ENCODE data around the gene TFE3. TPM values are rescaled to one million over a fixed set of nuclear protein-coding genes. Genes with fewer than 3 reads are reported as not detected.
A peak's percentile ranks its signal among the peaks of the same experiment; 100 is the strongest.

TFE3 gene, protein sequence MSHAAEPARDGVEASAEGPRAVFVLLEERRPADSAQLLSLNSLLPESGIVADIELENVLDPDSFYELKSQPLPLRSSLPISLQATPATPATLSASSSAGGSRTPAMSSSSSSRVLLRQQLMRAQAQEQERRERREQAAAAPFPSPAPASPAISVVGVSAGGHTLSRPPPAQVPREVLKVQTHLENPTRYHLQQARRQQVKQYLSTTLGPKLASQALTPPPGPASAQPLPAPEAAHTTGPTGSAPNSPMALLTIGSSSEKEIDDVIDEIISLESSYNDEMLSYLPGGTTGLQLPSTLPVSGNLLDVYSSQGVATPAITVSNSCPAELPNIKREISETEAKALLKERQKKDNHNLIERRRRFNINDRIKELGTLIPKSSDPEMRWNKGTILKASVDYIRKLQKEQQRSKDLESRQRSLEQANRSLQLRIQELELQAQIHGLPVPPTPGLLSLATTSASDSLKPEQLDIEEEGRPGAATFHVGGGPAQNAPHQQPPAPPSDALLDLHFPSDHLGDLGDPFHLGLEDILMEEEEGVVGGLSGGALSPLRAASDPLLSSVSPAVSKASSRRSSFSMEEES
- polyA plus RNA-seq (ENCODE audit: insufficient read length) = 22.2 TPM

DNA sequence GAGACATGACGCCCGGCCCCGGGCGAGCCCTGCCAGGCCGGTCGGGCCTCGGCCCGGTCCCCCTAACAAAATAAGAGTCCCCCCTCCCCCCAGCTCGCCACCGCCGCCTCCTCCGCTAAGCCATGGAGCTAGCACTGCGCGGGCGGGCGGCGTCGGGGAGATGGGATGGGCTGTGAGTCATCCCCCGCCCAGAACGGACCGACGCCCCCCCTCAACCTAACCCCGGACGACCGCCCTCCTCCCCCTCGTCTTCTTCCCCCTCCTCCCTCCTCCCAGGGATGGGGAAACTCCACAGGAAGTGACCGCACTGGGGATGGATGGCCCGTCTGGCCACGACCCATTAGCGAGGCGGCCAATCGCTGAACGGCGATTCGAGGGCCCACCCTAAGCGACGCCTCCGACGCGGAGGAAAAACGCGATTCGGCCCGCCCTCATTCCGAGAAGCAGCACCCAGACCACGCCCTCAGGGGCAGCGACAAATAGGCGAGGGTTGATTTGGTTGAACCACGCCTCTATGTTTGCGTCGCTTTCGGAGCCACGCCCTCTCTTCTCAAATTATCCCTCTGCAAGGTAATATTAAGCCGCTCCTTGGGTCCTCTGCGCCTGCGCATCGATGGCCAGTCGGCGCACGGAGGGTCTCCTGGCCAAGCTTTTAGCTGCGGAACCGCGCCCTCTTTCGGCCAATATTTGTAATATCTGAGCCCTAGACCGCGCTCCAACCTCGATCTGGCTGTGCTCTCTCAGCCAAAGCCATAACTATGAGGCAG lies at the start of gene TFE3:
TSS of gene TFE3 (minus strand) at position 138 of the 767 bp plus-strand sequence. CDS start at position 7, 131 bp downstream.
- peak; percentile 97 for DNase-seq

DNA sequence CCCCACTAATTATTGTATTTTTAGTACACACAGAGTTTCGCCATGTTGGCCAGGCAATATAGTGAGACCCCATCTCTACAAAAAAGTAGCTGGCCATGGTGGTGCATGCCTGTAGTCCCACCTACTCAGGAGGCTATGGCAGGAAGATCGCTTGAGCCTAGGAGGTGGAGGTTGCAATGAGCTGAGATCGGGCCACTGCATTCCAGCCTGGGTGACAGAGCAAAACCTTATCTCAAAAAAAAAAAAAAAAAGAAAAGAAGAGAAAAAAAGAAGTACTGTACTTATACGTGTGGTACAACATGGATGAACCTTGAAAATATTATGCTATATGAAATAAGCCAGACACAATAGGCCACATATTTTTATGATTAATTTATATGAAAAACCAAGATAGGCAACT lies 46.4 kb upstream of the TFE3 start:
- DNase-seq = no peak

DNA sequence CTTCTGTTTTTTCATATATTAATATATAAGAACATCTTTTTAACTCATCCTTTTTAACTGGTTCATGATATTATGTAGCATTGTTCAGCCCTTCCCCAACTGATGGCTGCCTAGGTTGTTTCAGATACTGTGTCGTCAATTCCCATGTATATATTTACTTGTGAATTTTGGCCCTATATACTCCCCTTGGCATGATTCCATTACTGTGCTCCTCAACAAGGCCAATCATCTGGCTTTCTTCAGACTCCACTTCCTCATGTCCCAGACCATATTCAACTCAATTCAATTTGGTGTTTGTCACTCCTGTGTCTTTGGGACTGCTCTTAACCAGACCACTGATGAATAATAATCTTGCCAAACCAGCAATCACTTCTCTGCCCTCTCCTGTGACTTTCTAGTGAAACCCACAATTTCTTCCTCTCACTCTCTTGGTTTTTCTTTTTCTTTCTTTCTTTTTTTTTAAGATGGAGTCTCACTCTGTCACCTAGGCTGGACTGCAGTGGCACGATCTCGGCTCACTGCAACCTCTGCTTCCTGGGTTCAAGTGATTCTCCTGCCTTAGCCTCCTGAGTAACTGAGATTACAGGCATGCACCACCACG lies 39.2 kb upstream of the TFE3 start:
- no peak for DNase-seq

DNA sequence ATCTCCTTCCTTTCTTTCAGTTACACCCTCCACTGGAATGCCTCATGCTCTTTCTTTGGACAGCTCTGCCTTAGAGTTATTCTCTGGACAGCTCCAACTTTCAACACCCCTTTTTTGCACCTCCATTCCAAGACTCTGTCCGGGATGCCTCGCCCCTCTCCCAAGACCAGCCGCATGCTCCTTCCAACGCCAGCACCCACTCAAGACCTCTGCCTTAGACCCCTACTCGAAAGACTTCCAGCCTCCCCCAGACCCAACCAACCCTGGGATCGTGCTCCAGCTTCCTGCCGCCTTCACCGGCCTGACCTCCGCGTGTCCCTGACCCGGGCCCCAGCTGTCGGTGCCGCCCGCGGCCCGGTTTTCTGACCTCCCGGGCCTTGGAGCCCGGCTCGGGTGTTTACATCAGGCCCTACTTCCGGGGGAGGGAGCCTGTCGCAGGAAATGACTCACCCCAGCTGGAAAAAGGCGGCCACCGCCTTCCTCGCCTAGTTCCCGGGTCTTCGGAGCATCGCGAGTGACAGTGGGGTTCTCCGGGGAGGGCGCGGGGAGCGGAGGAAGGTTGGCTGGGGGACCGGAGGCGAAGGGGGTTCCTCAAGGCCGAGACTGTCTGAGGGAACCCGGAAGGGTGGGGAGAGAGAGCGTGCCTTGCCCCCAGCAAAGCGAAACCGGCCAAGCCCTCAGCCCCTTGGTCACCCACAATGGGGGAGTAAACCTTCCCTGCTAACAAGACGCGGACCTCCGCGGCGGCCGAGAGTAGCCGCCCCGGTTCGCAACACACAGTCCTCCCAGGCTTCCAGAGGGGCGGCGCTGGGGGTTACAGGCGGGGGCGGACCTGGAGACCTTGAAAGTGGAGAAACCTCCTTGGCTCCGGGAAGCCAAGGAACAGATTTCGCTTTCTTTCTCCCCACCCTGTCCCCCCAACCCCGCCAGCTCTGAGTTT lies 36.6 kb upstream of the TFE3 start, which contains the start of gene WDR45:
TSS of gene WDR45 (minus strand) at position 399 of the 940 bp plus-strand sequence. CDS start 1,792 bp downstream, outside the sequence.
- peak; percentile 79 for DNase-seq

DNA sequence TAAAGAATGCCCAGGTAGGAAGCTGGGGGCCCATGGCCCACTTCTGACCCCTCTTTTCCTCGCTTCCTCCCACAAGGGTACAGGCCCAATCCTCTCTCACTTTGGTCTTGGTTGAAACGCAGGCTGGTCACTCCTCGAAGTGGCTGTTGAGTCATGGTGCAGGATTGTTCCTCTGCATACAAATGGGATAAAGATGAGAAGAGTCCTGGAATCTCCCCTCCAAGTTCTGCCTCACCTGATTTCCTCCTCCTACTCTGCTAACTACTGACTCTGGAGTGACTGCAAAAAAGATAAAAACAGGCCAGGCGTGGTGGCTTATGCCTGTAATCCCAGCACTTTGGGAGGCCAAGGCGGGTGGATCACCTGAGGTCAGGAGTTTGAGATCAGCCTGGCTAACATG lies 34.8 kb upstream of the TFE3 start:
- DNase-seq = no peak

DNA sequence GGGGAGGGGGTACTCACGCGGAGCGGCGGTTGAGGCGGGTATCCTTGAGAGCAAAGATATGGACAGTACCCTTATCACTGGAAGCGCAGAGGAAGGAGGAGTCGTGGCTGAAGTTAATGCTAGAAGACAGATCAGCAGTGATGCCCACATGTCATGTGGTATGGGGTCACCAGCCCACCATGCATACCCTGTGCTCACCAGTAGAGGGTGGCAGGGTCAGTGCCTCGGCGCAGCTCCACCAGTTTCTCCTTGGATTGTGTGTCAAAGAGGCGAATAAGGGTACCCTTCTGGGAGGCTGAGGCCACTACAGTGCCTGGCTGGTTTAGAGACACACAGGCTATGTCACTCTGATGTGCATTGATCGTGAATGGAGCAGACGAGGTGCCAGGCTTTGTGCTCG lies 32.2 kb upstream of the TFE3 start:
- DNase-seq = no peak

DNA sequence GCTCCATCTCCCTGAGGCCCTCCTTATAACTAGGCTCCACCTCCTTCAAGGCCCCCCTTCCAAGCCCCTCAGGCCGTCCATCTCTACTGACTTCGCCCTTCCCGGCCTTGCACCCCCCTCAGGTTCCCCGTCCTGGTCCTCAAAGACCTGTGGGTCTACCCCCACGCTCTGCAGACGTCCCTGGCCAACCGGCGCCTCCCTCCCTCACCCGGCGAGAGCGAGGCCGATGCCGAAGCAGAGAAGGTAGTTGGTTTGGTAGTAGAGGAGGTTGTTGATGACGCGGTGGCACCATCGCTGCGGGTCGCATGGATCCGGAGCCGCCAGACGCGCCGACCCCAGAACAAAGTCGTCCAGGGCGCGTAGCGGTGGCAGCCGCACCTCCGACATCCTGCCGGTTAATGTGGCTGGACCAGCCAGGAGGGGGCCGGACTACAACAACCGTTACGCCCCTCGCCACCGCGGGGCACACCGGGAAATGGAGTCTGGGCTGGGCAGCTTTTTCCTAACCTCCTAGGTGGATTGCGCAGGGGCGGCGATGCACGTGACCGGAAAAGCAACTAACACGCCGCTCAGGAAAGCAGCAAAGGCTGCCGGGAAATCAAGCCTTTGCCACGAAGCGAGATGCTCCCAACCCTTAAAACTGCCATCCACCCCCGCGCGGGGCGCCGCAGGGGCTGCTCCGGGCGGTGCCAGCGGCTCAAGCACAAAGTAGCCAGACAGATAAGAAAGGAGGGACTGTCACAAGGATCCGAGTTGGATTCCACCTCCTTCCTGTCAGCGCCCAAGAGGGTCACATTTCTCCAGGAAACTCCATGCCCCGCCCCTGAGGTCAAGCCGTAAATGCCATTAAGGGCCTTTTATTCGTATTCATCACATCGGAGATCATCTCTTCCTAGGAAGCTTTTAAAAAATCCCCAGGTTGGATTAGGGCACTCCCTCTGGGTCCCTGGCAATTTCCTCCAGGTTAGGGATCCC lies 30.7 kb upstream of the TFE3 start, which contains the start of gene PRAF2:
TSS of gene PRAF2 (minus strand) at position 402 of the 975 bp plus-strand sequence. CDS start at position 387, 15 bp downstream.
- peak; percentile 91 for DNase-seq

DNA sequence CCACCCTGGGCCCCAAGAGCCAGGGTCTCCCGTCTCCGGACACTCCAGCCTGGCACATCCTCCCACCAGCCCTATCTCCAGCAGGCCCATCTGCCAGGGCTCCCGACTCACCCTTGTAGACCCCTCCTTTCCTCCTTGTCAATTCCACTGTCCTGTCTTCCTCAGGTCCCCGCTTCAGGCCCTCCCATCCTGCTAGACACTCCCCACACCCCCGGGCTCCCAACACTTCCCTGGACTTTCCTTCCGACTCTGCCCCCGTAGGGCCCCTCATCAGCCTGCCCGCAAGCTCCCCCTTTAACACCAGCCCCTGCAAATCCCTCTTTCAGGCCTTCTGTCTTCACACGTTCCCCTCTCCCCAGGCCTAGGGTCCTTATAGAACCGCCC lies 29.5 kb upstream of the TFE3 start:
- no peak for DNase-seq

DNA sequence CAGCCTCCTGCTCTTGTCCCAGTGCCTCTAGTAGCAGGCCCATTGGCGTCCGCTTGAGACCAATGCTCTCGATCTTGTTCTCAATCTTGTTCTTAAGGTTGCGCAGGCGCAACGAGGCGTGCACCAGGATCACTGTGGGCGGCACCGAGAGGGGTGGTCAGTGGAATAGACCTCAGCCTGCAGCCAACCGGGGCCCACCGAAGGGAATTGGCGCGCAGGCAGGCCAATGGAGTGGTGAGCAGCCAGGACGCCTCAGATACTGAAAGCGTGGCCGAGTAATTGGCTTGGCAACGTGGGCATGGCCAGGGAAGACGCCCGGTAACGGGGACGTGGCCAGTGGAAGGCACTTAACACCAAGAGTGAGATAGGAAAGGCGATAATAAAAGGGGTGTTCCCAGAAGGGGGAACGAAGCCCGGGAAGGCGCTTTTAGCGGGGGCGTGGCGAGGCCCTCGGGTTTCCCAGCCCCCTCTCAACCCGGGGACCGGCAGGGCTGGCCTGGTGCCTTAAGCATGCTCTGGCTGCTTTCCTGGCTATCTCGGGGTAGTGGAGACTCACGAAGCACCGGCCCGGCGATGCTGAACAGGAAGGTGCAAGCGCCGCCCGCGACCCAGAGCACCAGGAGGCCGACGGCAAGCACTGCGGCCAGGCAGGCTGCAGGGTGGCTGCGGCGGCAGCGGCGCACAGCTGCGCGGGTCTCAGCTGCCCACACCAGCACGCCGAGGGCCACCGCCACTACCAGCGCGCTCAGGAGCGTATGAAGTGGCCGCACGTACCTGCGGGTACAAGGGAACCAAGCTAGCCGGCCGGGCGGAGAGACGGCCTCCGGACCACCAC lies 28.9 kb upstream of the TFE3 start:
- peak; percentile 81 for DNase-seq

DNA sequence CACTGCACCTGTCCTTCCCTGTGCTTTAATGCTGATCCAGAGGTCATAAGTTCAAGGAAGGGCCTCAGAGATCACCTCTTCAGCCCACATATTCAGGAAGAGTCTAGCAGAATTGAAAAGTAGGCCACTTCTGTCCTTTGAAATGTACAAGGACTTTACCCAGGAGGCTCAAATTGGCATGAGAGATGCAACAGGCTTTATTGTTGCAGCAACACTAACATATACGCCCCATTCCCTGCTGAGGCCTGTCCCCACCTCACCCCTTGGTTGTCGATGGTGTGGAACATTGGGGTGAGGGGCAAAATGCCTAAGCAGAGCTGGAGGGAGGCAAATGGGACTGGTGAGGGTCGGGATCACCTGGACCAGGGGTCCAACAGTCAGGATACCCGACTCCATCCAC lies 27.8 kb upstream of the TFE3 start:
- DNase-seq = no peak

DNA sequence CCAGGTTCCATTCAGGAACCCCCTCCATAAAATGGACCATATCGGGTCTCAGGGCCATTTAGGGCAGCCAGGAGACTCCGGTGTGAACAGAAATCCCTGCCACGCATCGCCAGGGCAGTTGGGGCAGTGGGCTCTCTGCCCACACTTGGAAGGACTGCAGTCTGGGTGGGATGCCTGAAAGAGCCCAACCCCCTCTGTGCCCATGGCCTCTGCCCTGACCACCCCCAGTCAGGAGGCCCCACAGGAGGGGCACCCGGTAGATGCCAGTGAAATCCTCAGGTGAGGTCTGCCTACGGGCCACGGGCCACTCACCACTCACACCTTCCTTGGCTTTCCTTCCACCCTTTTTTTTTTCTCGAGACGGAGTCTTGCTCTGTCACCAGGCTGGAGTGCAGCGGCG lies 25.9 kb upstream of the TFE3 start:
- DNase-seq = no peak

DNA sequence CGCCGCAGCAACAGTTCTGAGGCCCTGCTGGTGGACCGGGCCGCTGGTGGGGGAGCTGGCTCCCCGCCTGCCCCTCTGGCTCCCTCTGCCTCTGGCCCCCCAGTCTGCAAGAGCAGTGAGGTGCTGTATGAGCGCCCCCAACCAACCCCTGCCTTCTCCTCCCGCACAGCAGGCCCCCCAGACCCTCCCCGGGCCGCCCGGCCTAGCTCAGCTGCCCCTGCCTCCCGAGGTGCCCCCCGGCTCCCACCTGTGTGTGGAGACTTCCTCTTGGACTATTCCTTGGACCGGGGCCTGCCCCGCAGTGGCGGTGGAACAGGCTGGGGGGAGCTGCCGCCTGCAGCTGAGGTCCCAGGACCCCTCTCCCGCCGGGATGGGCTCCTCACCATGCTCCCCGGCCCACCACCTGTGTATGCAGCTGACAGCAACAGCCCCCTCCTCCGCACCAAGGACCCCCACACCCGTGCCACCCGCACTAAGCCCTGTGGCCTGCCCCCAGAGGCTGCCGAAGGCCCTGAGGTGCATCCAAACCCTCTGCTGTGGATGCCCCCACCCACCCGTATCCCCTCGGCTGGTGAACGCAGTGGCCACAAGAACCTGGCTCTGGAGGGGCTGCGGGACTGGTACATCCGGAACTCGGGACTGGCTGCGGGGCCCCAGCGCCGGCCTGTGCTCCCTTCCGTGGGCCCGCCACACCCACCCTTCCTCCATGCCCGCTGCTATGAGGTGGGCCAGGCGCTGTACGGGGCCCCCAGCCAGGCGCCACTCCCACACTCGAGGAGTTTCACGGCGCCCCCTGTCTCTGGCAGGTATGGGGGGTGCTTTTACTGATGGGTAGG lies 24.3 kb upstream of the TFE3 start:
- no peak for DNase-seq

DNA sequence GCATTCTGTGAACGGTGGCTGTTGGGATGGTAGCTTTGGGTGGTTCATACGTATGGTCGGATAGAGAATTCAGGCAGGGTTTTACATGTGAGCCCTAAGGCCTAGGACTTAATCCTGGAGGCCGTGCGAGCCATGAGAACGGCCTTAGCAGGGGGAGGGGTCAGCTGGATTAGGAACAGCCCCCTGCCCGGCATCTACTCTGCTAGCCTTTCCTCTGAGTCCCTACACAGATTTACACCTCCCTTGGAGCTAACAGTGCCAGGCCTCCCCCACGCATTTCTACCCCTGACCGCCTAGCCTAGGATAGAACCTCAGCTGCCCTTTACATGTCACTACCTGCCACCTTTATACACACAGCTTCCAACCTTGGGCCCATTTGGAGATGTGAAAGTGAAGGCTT lies 23.5 kb upstream of the TFE3 start:
- DNase-seq = no peak

DNA sequence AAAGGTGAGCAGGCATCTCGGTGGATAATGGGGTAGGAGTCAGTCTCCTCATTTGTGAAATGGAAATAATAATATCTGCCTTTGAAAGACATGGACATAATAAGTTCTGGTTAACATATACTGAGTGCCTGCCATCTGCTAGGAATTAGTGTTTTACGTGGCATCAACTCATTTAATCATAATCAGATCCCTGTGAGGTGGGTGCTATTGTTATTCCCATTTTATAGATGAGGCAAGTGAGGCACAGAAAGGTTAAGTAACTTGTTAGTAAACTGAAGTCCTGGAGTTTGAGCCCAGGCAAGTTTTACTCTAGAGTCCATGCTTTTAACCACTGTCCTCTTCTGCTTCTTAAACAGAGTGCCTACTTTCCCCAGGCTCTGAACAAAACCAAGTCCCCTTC lies 23.1 kb upstream of the TFE3 start:
- no peak for DNase-seq

DNA sequence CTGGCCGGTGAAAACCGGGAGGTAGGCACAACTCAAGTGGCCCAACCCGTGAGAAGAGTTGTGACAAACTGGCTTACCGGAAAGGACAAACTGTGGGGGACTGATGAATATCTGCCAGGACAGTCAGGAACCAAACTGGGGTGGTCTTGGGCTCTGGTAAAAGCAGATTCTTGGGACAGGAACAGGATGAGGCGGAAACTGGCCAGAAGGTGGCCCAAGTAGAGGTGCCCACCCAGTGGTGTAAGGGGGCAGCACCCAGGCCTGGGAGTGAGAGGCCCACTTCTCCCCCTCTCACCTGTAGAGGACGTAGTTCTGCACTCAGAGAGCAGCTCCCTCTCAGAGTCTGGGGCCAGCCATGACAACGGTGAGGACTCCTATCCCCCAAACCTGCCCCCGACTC lies 21.6 kb upstream of the TFE3 start:
- no peak for DNase-seq

DNA sequence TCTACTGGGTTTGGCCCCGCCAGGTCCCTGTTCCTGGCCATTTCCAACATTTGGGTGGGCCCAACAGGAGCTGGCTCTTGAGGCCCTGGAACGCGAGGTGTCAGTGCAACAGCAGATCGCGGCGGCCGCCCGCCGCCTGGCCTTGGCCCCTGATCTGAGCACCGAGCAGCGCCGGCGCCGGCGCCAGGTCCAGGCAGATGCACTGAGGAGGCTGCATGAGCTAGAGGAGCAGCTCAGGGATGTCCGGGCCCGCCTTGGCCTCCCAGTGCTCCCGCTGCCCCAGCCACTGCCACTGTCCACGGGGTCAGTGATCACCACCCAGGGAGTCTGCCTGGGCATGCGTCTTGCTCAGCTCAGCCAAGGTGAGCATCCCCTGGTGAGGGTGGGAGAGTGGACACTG lies 21.1 kb upstream of the TFE3 start:
- no peak for DNase-seq

DNA sequence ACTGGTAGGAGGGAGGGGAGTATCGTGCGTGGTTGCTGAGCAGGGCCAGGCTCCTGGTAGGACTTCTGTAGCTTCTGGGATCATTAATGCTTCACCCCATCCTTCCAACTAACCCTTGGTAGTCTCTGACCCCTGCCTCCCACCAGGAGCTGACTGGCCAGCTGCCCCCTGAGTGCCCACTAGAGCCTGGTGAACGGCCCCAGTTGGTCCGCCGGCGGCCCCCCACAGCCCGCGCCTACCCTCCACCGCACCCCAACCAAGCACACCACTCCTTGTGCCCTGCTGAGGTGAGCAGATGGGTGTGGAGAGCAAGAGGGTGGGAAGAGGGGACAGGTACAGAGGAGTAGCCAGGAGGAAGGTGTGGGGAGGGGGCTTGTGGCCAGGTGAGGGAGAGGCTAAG lies 20.6 kb upstream of the TFE3 start:
- no peak for DNase-seq

DNA sequence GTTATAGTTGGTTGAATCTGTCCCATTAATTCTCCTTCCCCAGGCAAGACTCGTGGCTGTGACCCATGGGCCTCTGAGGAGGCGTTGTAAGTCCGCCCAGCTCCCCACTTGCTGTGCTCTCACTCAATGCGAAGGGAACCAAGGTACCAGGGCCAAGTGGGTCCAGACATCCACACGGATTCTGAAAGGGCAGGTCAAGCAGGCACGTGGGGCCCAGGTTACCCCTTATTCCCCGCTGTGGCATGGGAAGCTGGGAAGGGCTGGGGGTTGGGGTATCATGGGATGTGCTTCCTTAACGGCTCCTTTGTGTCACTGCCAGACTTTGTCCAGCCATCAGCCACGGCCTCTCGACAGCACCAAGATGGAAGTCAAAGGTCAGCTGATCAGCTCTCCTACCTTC lies 18.8 kb upstream of the TFE3 start:
- DNase-seq = no peak

DNA sequence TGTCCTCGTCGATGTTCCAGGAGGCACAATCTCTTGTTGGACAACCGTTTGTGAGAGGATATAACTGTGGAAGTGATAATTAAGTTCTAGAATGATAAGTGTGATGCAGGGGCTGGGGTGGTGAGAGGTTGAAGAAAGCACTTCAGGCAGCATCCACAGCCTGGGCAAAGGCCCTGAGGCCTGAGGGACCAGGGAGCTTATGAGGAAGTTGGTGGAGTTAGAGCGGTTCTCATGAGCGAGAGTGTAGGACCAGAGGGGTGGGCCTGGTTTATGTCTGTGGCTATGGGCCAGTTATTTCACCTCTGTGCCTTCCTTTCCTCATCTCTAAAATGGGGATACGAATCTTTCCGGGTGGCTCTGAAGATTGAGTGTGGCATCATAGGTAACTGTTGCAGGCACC lies 18.3 kb upstream of the TFE3 start:
- no peak for DNase-seq

Data from hindlimb muscle (tissue), 1 donor.